GM21515 (cell line): Measurements from ENCODE around the gene ESR2.
"Not testable (repeated sequence)": the region's sequence is repeated elsewhere in the genome, so short reads cannot be mapped to it uniquely, and the experiment has no call there.

Experiments
- ATAC-seq: cut with Tn5 transposase; IDR thresholded peaks from one replicate; pipeline ENCODE4 v1.9.1; 2021; ENCODE audit not compliant: unreplicated experiment

ESR2 gene

GRCh38 chr14:64049616-64050381 is 244.4 kb downstream of the ESR2 start:
- ATAC-seq: no peak

- ATAC-seq: no peak
Measured at GRCh38 chr14:64045091-64045490, 249.1 kb downstream of the ESR2 start.

GRCh38 chr14:64043296-64043695 is 250.9 kb downstream of the ESR2 start:
- not testable (repeated sequence) for ATAC-seq

GRCh38 chr14:64040044-64040443 is 254.1 kb downstream of the ESR2 start:
- no peak for ATAC-seq

GRCh38 chr14:64038841-64039542 is 255.2 kb downstream of the ESR2 start:
- ATAC-seq: no peak

- ATAC-seq: not testable (repeated sequence)
Measured at GRCh38 chr14:64037869-64038745, 256.1 kb downstream of the ESR2 start.

- no peak for ATAC-seq
Measured at GRCh38 chr14:64035143-64035542, 259.0 kb downstream of the ESR2 start.
